ENCODE results near the gene SNAI3. TPM values are rescaled to one million over a fixed set of nuclear protein-coding genes. Genes with fewer than 3 reads are reported as not detected.

Gene SNAI3
- total RNA-seq, 1 experiment from 2014 or later = 2.2 TPM

DNA sequence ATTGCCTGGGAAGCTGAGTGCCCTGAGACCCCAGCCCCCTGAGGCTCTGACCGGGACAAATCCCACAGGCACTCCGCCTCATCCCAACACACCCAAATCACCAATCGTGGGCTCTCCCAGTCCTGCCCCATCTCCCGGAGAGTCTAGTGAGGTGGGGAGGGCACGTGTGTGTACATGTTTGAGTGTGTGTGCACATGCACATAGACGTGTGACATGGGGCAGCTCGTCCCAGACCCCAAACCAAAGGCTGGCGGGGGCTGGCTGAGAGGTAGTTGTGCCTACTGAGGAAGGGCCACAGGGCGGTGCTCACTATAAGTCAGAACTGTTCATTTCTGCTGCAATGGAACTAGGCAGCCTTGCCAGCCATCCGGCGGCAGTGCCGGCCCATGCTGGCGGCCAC lies 8.6 kb downstream of the SNAI3 start:
- no peaks in the 10 kb centered on the region for H3K79me2 ChIP-seq (ENCODE audit: insufficient read depth, low read length)
- ChIA-PET POLR2A (no interaction called here), RAD21 (ENCODE audit: low non-redundant PET in 1 of 2, low total read pairs in 2 of 2, uncharacterized antibody in 2 of 2, unreplicated experiment in 2 of 2) (no interaction called here), CTCF (no interaction called here)
- TF ChIP-seq FOSL1 (IDR thresholded peaks at IDR 0.05; ENCODE audit: low read depth) = no peak
- TF ChIP-seq RAD21 (IDR thresholded peaks at IDR 0.05; ENCODE audit: low read depth) = no peak
- no peak for TF ChIP-seq JUND (IDR thresholded peaks at IDR 0.05)
- no peak for TF ChIP-seq TCF7L2 (IDR thresholded peaks at IDR 0.05; ENCODE audit: borderline replicate concordance, extremely low read depth, insufficient read depth, insufficient read length)
- TF ChIP-seq, protein P1, sequence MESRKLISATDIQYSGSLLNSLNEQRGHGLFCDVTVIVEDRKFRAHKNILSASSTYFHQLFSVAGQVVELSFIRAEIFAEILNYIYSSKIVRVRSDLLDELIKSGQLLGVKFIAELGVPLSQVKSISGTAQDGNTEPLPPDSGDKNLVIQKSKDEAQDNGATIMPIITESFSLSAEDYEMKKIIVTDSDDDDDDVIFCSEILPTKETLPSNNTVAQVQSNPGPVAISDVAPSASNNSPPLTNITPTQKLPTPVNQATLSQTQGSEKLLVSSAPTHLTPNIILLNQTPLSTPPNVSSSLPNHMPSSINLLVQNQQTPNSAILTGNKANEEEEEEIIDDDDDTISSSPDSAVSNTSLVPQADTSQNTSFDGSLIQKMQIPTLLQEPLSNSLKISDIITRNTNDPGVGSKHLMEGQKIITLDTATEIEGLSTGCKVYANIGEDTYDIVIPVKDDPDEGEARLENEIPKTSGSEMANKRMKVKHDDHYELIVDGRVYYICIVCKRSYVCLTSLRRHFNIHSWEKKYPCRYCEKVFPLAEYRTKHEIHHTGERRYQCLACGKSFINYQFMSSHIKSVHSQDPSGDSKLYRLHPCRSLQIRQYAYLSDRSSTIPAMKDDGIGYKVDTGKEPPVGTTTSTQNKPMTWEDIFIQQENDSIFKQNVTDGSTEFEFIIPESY (IDR thresholded peaks at IDR 0.05; ENCODE audit: extremely low read depth, insufficient replicate concordance, low read length) = no peak
- no peak for TF ChIP-seq POLR2A (IDR thresholded peaks at IDR 0.05; ENCODE audit: borderline replicate concordance, extremely low read depth, insufficient read depth, insufficient read length)
- no peak for TF ChIP-seq CBX3 (IDR thresholded peaks at IDR 0.05; ENCODE audit: low read depth)
- no peak for TF ChIP-seq EGR1 (IDR thresholded peaks at IDR 0.05; ENCODE audit: low read depth)
- TF ChIP-seq ZFX (IDR thresholded peaks at IDR 0.05) = no peak
- TF ChIP-seq EZH2phosphoT487 (IDR thresholded peaks at IDR 0.05; ENCODE audit: borderline replicate concordance) = no peak
- no peak for TF ChIP-seq SRF (IDR thresholded peaks at IDR 0.05; ENCODE audit: low read depth)
- TF ChIP-seq ZNF274 (IDR thresholded peaks at IDR 0.05; ENCODE audit: low read depth, low read length) = no peak
- TF ChIP-seq, protein P2, sequence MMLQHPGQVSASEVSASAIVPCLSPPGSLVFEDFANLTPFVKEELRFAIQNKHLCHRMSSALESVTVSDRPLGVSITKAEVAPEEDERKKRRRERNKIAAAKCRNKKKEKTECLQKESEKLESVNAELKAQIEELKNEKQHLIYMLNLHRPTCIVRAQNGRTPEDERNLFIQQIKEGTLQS (IDR thresholded peaks at IDR 0.05) = no peak
- H3K4me3 ChIP-seq (replicated peaks in 1 of 2; ENCODE audit: low read depth in 1 of 2, low read length in 2 of 2) = no peak overlapping the region
- no peak overlapping the region for H3K9ac ChIP-seq (ENCODE audit: low read length)
- no peaks in the 10 kb centered on the region for H3K27me3 ChIP-seq (ENCODE audit: insufficient read depth, low read length)
- no peaks in the 10 kb centered on the region for H3K36me3 ChIP-seq (ENCODE audit: control insufficient read depth in 1 of 2, insufficient read depth in 2 of 2, low read length in 2 of 2)
- no peak overlapping the region for H3K27ac ChIP-seq (ENCODE audit: low read depth, low read length)
- H4K20me1 ChIP-seq (ENCODE audit: insufficient read depth) = no peaks in the 10 kb centered on the region
- no peaks in the 10 kb centered on the region for H3K9me2 ChIP-seq (ENCODE audit: insufficient read depth)
- no TSS peak for BruUV-seq (replicated peaks)
- intact Hi-C loops (cut with micrococcal nuclease) = no loop called here
- no peaks in the 10 kb centered on the region for H3K9me3 ChIP-seq (ENCODE audit: control insufficient read depth in 1 of 2, insufficient read depth in 1 of 2, low read depth in 1 of 2, low read length in 2 of 2)
- no peak overlapping the region for H3K4me2 ChIP-seq (ENCODE audit: low read length)
- ATAC-seq (no peak), DNase-seq (ENCODE audit: low read depth, low spot score) (no peak)
- H3K4me1 ChIP-seq (ENCODE audit: control insufficient read depth in 1 of 2, insufficient read depth in 2 of 2, low read length in 2 of 2) = peaks cover 0 to 14% of the 10 kb centered on the region in 2 experiments; a peak in 2 of 4 replicates
- no peak overlapping the region for H2AFZ ChIP-seq (ENCODE audit: low read depth, low read length, poor library complexity, severe bottlenecking)
